Neural cell (in vitro differentiated cells): ENCODE data around the gene TNS3. TPM values are rescaled to one million over a fixed set of nuclear protein-coding genes. Genes with fewer than 3 reads are reported as not detected.

Experiments
- H2AFZ ChIP-seq: fragments of 200-600, 300-800 bp; sonication (generic), shearing (Covaris generic); 2 replicates; pipeline ENCODE4 v1.6.0; 2014; ENCODE audit warnings: low read depth, mild to moderate bottlenecking, antibody characterized with exemption, low read length, moderate library complexity
- H3F3A ChIP-seq: fragments of 200-600 bp; shearing (Covaris generic); 2 replicates; pipeline ENCODE4 v1.6.1; 2016; ENCODE audit warnings: mild to moderate bottlenecking, moderate library complexity, mixed read lengths, antibody characterized with exemption, low read length; ENCODE audit not compliant: insufficient read depth, poor library complexity, severe bottlenecking
- H3K27ac ChIP-seq: fragments of 200-600, 300-800 bp; sonication (generic), shearing (Covaris generic); 2 replicates; pipeline ENCODE4 v1.5.1; 2014; ENCODE audit warnings: mild to moderate bottlenecking, low read length, moderate library complexity
- H3K27me3 ChIP-seq: fragments of 300-800, 200-600 bp; sonication (generic), shearing (Covaris generic); 2 replicates; pipeline ENCODE4 v1.6.0; 2014; ENCODE audit warnings: mild to moderate bottlenecking, low read depth, low read length, moderate library complexity; ENCODE audit not compliant: insufficient read depth
- H3K36me3 ChIP-seq: fragments of 300-800, 200-600 bp; sonication (generic), shearing (Covaris generic); 2 replicates; pipeline ENCODE4 v1.5.1; 2014; ENCODE audit warnings: mild to moderate bottlenecking, antibody characterized with exemption, low read length, moderate library complexity; ENCODE audit not compliant: insufficient read depth
- H3K4me2 ChIP-seq: fragments of 300-800, 200-600 bp; sonication (generic), shearing (Covaris generic); 2 replicates; pipeline ENCODE4 v1.6.0; 2014; ENCODE audit warnings: mild to moderate bottlenecking, low read length
- H3K4me3 ChIP-seq: fragments of 300-800, 200-600 bp; sonication (generic), shearing (Covaris generic); 2 replicates; pipeline ENCODE4 v1.5.1; 2014; ENCODE audit warnings: mild to moderate bottlenecking, low read length, moderate library complexity
- H3K79me2 ChIP-seq: fragments of 200-600 bp; shearing (Covaris generic); replicated peaks from 2 replicates; pipeline ENCODE4 v1.6.0; 2014; ENCODE audit warnings: mild to moderate bottlenecking, low read length, moderate library complexity; ENCODE audit not compliant: insufficient read depth
- H3K9ac ChIP-seq: fragments of 300-800, 200-600 bp; sonication (generic), shearing (Covaris generic); 2 replicates; pipeline ENCODE4 v1.6.1; 2016; ENCODE audit warnings: mild to moderate bottlenecking, low read length, mixed read lengths
- H3K9me2 ChIP-seq: fragments of 200-600 bp; shearing (Covaris generic); 2 replicates; pipeline ENCODE4 v1.6.1; 2016; ENCODE audit warnings: mild to moderate bottlenecking, low read length, mixed read lengths; ENCODE audit not compliant: insufficient read depth
- H3K9me3 ChIP-seq: fragments of 200-600, 300-800 bp; sonication (generic), shearing (Covaris generic); 2 replicates; pipeline ENCODE4 v1.6.1; 2016; ENCODE audit warnings: mild to moderate bottlenecking, mixed run types, low read length, moderate library complexity, mixed read lengths
- H4K20me1 ChIP-seq: fragments of 200-600 bp; shearing (Covaris generic); 2 replicates; pipeline ENCODE4 v1.6.1; 2016; ENCODE audit warnings: mild to moderate bottlenecking, mixed run types; ENCODE audit not compliant: insufficient read depth
- EP300 ChIP-seq: fragments of 450-650 bp; conservative IDR thresholded peaks from 2 replicates; pipeline ENCODE4 v1.6.1; 2014; ENCODE audit warnings: antibody characterized with exemption, mild to moderate bottlenecking, moderate library complexity; ENCODE audit not compliant: poor library complexity, severe bottlenecking
- EZH2 ChIP-seq: fragments of 200-600, 300-800 bp; shearing (Covaris generic), sonication (generic); IDR thresholded peaks from 2 replicates; pipeline ENCODE4 v1.6.1; 2014; ENCODE audit warnings: antibody characterized with exemption, low read length, borderline replicate concordance, mild to moderate bottlenecking; ENCODE audit not compliant: insufficient read depth, poor library complexity, severe bottlenecking
- MXI1 ChIP-seq: fragments of 450-650 bp; conservative IDR thresholded peaks from 2 replicates; pipeline ENCODE4 v1.6.1; 2014; ENCODE audit warnings: antibody characterized with exemption, mild to moderate bottlenecking; ENCODE audit not compliant: poor library complexity, severe bottlenecking
- POLR2AphosphoS5 ChIP-seq: IDR thresholded peaks from 2 replicates; pipeline ENCODE4 v1.6.1; 2012
- RAD21 ChIP-seq: fragments of 450-650 bp; conservative IDR thresholded peaks from 2 replicates; pipeline ENCODE4 v1.6.1; 2014; ENCODE audit warnings: antibody characterized with exemption, mild to moderate bottlenecking, moderate library complexity
- REST ChIP-seq: IDR thresholded peaks from 2 replicates; pipeline ENCODE4 v1.6.1; 2012; ENCODE audit warnings: borderline replicate concordance
- SMC3 ChIP-seq: fragments of 450-650 bp; conservative IDR thresholded peaks from 2 replicates; pipeline ENCODE4 v1.6.1; 2014; ENCODE audit warnings: antibody characterized with exemption, mild to moderate bottlenecking, moderate library complexity; ENCODE audit not compliant: poor library complexity
- TAF1 ChIP-seq: IDR thresholded peaks from 2 replicates; pipeline ENCODE4 v1.6.1; 2012; ENCODE audit warnings: low read depth
- polyA plus RNA-seq: library from polyadenylated mRNA; depleted of rRNA; stranded (reverse); fragments of >200 nt; gene quantifications from 2 replicates; pipeline ENCODE4 v1.2.3, GENCODE V29; 2014
- TF ChIP-seq, protein P1 (sequence below): fragments of 450-650 bp; IDR thresholded peaks from 2 replicates; pipeline ENCODE4 v1.5.1; 2014; ENCODE audit warnings: antibody characterized with exemption, mild to moderate bottlenecking, moderate library complexity; ENCODE audit not compliant: poor library complexity, severe bottlenecking

TNS3 gene
- polyA plus RNA-seq, 1 donor from 2014 or later = 0.58 TPM

DNA sequence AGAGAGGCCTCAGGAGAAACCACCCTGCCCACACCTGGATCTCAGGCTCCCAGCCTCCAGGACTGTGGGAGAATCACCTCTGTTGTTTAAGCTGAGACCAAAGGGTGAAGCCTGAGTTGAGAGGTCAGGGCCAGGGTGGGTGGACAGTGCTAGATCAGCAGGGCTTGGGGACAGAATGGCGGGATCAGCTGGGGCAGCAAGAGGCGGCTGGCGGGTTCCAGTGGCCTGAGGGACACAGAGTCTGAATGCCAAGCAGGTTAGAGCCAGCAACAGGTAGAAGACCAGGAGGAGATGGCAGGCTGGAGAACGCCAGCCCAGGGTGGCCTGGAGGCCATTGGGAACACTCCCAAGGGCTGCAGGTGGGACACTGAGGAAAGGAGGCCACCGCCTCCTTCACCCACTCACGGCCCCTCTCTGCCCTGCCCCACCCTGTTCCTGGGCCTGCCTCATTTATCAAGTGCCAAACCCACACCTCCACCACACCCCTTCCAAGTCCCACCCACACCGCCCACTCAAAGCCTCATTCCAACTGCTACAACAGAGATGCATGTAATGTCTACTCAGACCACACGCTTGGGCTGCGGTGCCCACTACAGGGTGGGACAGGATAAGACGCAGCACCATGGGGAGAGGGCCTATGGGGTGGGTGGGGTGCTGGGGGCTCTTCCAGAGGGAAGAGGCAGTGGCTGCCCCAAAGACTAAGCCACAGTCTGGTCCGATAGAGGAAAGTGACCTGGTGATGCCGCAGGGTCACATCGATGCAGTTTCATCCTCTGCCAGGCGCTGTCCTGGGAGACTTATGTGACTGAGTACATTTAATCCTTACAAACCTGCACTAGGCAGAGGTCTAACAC lies 173.9 kb downstream of the TNS3 start:
- Histone ChIP-seq H3K4me3 (no peak overlapping the region), H3K27me3 (no peaks in the 10 kb centered on the region), H3K27ac (no peak overlapping the region), H3K4me2 (no peak overlapping the region), H4K20me1 (no peaks in the 10 kb centered on the region), H3K79me2 (no peaks in the 10 kb centered on the region), H3K36me3 (no peaks in the 10 kb centered on the region), H3K9me3 (no peaks in the 10 kb centered on the region), H3F3A (no peaks in the 10 kb centered on the region), H3K9ac (no peak overlapping the region), H2AFZ (no peak overlapping the region), H3K9me2 (no peaks in the 10 kb centered on the region)
- TF ChIP-seq EP300 (no peak), EZH2 (no peak), RAD21 (no peak), POLR2AphosphoS5 (no peak), MXI1 (no peak), SMC3 (no peak)
- TF ChIP-seq, protein P1, sequence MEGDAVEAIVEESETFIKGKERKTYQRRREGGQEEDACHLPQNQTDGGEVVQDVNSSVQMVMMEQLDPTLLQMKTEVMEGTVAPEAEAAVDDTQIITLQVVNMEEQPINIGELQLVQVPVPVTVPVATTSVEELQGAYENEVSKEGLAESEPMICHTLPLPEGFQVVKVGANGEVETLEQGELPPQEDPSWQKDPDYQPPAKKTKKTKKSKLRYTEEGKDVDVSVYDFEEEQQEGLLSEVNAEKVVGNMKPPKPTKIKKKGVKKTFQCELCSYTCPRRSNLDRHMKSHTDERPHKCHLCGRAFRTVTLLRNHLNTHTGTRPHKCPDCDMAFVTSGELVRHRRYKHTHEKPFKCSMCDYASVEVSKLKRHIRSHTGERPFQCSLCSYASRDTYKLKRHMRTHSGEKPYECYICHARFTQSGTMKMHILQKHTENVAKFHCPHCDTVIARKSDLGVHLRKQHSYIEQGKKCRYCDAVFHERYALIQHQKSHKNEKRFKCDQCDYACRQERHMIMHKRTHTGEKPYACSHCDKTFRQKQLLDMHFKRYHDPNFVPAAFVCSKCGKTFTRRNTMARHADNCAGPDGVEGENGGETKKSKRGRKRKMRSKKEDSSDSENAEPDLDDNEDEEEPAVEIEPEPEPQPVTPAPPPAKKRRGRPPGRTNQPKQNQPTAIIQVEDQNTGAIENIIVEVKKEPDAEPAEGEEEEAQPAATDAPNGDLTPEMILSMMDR = no peak

- no peak overlapping the region for H3K27ac ChIP-seq
- no peak overlapping the region for H3K4me2 ChIP-seq
- no peak overlapping the region for H2AFZ ChIP-seq
- no peak overlapping the region for H3K9ac ChIP-seq
- H3K9me3 ChIP-seq = no peaks in the 10 kb centered on the region
- no peaks in the 10 kb centered on the region for H3K27me3 ChIP-seq
- H4K20me1 ChIP-seq = no peaks in the 10 kb centered on the region
- no peaks in the 10 kb centered on the region for H3K9me2 ChIP-seq
- no peaks in the 10 kb centered on the region for H3F3A ChIP-seq
- H3K4me3 ChIP-seq = no peak overlapping the region
- no peaks in the 10 kb centered on the region for H3K36me3 ChIP-seq
- no peaks in the 10 kb centered on the region for H3K79me2 ChIP-seq
- no peak for TF ChIP-seq TAF1
- TF ChIP-seq RAD21 = no peak
- TF ChIP-seq POLR2AphosphoS5 = no peak
- TF ChIP-seq EZH2 = no peak
- no peak for TF ChIP-seq MXI1
- TF ChIP-seq REST = no peak
- TF ChIP-seq SMC3 = no peak
Measured at GRCh38 chr7:47407136-47407535, 174.8 kb downstream of the TNS3 start.
